ENCODE measurements around the gene TSSK2.

Gene TSSK2

DNA sequence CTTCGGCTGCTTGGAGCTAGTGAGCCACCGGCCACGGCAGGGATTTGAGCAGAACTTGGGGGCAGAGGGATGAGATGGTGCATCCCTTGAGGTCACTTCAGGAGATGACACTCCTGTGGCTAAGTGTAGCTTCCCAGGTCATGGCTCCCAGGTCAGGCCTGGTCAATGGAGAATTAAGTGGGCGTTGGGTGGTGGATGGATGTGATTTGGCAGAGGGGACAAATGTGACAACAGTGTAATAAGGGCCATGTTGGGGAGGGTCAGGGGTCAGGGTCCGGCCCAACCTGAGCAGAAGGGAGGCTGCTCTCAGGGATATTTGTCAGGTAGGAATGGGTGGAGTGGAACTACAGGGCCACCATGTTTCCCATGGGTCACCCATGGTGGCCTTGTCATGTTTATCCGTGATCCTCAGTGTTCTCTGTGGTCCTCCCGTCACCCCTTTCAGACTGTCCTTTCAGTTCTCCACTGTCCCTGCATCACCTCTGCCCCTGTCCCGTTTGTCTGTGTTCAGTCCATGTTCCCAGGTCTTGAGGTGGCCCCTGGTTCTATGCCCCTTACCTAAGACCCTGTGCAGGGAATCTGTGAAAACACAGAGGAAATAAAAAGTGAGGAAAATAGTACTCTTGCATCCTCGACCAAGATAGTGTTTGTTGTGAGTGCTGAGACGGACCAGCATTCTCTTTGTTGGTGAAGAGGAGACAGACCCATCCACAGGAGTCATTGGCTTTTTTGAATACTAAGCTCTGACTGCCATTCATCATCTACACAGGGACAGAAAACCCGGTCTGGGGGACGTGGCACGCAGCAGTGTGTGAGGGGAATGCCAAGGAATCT lies 41.3 kb downstream of the TSSK2 start:
- DNase-seq: no peak

DNA sequence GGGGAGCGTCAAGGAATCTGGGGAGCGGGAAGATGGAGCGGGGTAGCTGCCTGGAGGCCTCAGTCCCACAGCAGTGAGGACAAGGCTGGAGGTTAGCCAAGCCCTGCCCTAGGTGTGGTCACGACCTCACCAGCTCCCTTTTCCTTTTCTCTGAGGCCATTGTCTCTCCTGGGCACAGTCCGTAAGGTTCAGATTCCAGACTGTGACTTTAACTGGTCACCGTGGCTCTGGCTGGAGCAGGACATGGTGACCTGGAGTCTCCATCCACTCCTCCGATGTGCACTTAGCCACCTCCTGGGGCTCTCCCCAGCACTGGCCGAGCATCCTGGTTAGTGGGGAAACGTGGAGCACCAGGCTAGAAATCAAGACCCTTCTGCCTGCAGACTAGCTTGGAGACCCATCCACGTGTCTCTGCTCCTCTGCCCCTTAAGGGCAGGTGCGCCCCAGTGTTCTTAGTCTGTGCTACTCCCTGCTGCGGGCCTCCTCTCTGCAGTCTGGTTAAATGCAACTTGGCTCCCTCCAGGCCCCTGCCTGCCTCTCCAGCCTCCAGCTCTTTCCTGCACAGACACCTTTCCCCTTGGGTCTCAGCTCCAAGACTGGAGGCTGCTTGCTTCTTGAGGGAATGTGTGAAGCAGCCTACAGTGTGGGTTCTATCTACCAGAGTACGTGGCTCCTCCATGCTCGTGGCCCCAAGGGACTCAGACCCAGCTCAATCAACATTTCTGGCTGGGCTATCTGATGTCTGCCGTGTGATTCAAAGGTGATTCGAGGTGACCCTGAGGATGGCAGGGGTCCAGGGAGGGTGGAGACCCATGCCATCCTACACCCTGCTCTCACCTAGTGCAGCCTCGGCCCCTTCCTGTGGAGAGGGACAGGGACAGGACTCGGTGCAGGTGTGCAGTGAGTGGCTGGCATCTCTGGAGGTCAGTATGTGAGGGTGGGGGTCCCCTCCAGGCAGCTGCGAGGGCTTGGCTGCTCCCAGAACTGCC lies 42.2 kb downstream of the TSSK2 start:
- no peak for DNase-seq

DNA sequence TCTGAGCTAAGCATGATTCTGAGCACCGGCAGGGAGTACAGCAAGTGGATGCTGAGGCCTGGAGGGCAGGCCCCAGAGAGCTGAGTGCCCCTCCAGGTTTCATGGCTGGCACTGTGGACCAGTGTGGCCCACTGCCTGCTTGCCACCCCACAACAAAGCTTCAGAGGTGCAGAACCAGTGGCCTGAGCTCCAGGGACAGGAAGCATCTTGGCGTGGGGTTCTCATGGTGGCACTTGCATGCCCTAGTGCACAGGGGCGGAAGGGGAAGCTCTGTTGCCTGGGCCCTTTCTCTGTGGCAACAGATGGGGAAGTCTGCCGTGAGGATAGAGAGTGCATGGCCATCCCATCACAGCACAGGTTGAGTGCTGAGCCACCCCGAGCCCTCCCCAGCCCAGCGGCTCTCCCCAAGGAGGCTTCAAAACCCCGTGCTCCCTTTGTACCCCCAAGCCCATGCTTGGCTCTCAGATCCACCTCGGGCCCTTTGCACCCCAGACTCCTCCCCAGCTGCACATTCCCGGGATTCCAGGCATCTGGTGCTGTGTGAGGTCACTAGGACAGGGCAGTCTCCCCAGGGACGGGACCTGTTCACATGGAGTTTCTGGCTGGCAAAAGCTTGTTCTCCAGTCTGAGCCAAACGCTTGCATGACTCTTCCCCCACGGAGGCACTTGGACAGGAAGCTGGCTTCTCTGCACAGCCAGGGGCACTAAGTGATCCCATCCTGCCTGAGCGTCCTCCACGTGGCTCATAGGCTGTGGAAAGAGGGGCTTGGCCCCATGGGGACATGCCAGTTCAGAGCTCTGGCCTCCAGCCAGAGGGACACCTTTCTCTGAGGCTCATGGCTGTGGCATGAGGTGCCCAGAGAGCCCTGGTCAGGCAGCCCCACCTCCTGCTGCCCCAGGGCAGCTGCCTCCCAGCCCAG lies 43.3 kb downstream of the TSSK2 start:
- no peak for DNase-seq

DNA sequence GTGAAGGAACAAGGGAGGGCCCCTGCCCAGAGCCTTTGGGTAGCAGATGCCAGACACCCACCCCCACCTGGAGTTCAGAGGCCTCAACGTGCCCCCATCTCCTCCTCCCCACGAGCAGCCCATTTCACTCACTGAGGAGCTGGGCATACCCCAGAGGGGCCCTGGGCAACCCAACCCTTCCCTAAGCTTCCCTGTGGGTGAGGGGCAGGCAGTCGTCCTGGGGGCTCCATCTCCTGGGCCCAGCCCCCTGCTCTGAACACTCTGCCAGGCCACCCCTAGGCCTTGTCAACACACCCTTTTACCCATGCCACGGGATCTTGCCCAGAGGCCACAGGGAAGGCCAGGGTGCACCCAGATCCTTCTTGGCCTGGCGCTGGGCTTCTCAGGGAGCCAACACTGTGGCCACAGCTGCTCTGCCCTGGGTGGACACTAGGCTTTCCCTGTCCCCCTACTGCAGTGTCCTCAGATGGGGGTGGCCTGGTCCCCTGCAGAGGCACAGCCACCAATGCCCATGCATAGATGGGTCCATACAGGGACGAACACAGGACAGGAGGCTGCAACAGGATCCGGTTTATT lies 44.0 kb downstream of the TSSK2 start:
- DNase-seq: no peak

DNA sequence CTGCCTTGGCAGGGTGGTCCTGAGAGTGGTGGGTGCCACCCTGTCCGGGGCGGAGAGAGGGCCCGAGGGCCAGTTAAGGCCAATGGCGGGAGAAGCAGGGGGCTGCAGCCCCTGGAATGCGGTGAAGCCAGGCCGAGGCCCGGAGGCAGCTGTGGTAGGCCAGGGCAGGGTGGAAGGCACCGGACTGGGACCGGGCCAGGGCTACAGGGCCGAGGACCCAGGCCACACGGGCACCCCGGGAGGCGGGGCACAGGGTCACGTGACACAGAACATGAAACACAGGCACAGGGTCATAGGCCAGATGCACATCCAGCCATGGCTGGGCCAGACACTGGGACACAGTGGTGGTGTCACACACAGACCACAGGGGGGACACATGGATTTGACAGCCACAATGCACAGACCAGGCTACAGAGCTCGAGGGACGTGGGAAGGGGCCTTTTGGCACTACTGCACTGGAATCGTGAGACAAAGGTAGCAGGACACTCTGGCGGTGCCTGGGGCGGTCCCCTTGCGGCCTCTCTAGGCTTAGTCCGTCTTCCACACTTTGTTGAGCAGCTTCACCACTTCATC lies 44.6 kb downstream of the TSSK2 start:
- DNase-seq: no peak

DNA sequence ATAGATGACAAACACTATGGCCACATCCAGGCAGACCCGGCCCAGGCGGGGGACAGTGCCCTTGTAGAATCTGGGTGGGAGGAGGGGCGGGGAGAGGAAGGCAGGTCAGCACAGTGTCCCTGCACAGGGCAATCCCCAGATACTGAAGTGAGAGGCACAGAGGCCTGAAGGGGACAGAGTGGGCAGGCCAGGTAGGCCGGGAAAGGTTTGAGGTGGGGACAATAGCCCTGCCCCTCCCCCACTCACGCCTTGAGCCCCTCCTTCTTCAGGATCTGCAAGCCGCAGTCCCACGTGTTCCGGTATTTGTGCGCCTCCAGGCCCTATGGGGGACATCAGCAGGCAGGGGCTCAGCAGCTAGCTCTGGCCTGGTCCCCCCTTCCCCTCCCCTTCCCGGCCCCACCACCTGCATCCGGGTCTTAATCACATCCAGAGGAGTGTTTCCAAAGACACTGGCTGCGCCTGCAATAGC lies 45.1 kb downstream of the TSSK2 start:
- DNase-seq: no peak

DNA sequence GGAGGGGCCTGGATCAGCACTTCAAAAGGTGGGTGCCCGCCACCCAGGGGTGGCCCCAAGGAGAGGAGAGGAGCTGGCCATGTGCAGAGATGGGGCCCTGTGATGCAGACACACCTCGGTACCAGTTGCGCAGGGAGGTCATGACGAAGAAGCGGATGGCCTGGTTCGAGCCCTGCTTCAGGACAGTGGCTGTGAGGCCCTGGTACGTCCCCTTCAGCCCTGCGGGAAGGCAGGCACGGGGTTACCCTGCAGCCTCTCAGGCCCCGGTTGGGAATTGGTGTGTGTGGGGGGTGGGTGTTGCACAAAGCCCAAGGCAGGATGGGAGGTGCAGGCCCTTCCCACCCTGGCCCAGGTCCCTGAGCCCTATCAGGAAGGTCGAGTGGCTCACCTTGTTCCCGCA lies 45.6 kb downstream of the TSSK2 start:
- DNase-seq: no peak

DNA sequence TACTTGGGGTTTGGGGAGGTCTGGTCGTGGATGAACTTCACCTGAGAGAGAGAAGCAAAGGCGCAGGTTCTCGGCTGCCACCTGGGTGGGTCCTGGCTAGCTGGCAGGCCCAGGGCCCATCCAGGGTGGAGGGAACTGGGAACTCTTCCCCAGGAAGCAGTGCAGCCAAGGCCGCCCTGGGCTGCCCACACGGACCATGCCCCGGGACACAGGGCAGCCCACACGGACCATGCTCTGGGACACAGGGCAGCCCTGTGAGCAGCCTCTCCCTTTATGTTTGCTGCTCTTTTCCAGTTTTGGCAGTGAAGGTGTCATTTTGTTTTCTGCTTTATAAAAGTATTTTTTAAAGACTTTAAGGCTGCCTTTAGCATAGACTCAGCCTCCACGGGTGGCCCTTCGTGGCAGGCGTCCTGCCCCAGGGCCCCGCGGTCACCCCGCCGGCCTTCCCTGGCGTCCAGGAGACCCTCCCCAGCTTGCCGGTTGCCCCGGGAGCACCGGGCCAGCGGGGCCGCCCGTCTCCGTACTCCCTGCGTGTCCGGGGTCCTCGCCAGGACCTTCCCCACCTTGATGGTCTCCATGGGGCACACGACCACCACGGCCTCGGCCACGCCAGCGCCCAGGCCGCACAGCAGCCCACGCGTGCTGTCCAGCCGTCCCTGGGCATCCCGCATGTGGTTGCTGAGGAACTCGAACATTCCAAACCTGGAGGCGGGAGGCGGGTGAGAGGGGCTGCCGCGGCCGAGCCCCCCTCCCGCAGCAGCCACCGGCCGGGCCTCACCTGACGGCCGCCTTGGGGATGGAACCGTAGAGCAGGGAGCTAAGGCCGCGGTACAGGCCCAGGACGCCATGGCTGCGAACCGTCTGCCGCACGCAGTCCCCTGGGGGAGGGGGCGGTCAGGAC lies 46.3 kb downstream of the TSSK2 start:
- no peak for DNase-seq

DNA sequence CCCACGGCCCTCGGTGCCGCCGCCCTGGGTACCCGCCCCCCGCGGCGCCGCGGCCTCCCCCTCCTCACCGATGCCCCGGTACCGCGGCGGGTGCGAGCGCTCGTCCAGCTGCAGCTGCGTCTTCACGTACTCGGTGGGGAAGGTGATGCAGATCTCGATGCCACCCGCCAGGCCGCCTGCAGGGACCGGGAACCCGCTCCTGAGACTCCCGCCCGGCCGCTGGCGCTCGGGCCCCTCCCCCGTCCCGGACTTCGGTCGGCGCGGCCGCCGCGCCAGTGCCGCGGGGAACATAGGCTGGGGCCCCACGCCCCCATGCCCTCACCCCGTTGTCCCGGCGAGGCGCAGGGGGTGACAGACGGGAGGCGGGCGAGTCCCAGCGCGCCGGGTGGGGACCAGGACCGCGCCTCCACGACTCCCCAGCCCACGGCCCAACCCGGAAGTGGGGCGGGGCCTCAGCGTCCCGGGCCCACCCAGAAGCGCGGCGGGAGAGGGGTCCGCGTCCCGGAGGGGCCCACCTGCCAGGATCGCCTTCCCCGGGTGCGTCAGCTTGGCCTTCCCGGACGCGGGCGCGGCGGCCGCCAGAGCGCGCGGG lies 47.1 kb downstream of the TSSK2 start:
- DNase-seq: peak; percentile 67

DNA sequence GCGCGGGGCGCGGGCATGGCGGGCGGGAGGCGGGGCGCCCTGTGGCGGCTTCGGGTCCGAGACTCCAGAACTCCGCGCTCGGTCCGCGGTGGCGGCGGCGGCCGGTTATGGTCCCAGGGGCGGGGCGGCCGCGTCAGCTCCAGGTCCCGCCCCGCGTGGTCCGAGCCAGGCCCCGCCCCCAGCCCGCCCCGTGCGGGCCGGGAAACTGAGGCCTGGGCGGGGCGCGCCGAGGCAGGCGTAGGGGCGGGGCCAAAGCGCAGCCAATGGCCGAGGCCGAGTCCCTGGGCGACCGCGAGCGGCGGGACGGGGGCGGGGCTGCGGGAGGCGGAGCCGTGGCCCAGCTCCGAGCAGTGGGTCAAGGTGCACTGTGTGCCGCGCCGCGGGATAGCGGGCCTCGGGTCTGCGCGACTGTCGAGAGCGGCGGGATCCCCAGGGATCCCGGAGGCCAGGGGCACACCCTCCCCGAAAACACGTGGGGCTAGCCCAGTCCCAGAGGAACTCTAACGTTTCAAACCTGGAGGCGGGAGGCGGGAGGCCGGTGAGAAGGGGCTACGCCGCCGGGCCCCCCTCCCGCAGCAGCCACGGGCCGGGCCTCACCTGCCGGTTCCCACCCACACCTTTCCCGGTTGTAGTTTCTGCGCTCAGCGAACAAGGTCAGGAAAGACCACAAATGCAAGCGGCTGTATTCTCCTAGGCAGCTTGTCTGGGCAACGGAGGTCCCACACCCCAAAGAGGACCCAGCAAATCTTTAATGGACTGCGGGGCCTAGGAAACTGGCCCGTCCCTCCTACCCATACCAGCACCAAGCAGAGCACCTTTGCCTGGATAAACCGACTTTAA lies 47.8 kb downstream of the TSSK2 start, which contains the start of gene SLC25A1:
Gene SLC25A1, minus strand, starts transcription at position 80 of the 840 bp plus-strand sequence. Its CDS starts 63 bp downstream, at position 17.
- DNase-seq: peak; percentile 94

DNA sequence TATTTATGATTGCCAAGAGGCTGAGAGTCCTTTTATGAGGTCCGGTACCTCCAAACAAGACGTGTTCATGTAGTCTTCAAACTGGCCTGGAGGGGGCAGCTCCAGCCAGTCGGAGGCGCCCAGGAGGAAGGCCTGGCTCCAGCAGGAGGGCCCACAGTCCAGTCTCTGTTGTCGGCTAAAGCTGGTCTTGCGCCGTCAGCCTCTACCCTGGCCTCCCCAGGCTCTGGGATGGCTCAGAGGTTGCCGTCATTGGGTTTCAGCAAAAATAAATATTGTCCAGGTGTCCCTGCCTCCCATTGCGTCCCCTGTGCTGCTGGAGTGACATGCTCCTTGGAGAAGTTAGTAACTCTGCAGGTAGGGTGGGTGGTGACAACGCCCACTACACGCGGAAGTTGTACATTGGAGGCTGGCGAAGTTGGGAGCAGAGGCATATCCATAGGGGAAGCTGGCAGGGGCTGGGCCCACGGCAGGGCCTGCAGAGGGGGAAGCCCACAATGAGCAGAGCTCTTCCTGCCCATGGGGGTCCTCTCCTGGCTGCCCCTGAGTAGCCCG lies 48.5 kb downstream of the TSSK2 start:
- peak; percentile 61 for DNase-seq

DNA sequence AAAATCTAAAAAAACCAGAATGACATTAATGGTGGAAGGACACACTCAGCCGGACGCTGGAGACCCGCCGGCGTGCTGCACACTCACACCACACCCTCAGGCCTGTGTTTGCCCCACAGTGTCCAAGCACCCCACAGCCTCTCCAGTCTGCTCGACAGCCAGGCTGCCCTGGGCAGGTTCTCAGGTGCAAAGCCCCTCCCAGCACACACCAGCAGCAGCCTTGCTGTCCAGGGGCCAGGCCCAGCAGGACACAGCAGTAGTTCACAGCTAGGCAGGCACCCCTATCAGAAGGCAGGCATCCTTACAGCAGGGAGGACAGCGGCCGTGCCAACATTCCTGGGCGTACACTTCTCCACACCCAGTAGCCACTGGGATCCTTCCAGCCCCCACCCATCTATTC lies 49.1 kb downstream of the TSSK2 start:
- no peak for DNase-seq

DNA sequence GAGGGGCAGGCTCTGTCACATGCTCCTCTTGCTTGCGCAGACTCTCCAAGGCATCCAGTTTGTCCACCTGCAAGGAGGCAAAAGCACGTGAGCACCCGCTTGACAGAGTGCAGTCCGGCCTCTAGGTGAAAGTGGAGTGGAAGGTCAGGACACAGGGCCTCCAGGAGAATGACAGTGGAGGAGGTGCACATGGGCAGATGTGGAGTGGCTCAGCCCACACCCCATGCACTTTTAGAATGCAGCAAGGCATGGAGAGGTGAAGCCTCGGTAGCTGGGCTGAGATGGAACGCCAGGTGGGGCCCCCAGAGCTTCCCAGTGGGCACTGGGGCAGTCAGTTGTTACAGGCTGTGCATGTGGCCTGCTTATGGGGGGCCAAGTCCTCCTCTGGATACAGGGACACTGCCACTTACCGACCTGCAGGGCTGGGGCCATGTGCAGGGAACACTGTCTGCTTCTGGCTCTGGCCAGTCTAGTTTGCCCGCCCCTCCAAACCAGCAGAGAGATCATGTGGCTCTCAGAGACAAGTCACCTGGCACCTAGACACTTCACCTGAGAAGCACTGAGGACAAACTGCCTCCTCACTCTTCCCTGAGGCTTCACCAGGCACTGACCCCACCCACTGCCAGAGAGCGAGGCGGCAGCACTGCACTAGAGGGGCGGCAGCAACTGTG lies 49.8 kb downstream of the TSSK2 start:
- no peak for DNase-seq

DNA sequence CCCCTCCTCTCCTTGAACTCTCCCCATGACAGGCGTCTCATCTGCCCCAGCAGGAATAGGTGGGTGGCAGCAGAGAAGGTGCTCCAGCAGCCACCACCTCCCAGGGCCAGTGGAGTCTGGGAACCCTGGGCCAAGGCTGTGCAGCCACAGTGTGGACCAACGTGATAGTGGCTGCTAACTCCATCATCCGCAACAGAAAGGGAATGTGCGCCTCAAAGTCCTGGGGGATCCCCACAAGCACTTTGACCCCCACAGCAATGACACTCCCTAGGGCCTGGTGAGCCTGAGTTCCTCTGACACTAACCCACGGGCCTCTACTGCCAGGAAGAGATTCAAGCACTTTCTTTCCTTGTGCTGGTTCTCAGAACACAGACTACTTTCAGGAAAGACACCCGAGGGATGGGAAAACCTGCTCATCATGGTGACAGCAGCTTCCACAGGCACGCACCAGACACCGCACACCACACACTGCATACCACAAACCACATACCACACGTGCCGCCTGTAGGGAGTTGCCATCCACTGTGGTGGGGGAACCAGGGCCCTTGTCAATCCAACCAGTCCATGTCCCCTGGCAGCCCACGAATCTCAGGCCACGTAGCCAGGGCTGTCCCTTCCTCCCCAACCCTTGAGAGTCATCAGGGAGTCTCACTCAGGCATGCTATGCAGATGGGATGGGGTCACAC lies 50.8 kb downstream of the TSSK2 start:
- peak; percentile 54 for DNase-seq
